Measurements from ENCODE around the gene ATG16L1.

ATG16L1 gene

DNA sequence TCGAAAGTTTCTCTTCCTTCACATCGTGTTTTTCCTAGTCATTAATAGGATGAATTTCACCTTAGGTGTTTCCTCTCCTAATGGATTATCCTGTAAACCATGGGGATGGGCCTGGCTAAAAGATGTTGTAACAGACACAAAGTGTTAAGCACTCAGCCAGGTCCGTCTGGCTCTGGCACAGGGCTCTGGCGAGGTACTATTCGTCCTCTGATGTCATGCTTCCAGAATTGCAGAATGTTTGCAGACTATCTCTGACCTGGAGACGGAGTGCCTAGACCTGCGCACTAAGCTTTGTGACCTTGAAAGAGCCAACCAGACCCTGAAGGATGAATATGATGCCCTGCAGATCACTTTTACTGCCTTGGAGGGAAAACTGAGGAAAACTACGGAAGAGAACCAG is 13.2 kb downstream of the ATG16L1 start:
- no peak for DNase-seq (ENCODE audit: low read depth)
- no peak overlapping the region for H3K4me3 ChIP-seq (ENCODE audit: low read length)
- TF ChIP-seq, protein P1, sequence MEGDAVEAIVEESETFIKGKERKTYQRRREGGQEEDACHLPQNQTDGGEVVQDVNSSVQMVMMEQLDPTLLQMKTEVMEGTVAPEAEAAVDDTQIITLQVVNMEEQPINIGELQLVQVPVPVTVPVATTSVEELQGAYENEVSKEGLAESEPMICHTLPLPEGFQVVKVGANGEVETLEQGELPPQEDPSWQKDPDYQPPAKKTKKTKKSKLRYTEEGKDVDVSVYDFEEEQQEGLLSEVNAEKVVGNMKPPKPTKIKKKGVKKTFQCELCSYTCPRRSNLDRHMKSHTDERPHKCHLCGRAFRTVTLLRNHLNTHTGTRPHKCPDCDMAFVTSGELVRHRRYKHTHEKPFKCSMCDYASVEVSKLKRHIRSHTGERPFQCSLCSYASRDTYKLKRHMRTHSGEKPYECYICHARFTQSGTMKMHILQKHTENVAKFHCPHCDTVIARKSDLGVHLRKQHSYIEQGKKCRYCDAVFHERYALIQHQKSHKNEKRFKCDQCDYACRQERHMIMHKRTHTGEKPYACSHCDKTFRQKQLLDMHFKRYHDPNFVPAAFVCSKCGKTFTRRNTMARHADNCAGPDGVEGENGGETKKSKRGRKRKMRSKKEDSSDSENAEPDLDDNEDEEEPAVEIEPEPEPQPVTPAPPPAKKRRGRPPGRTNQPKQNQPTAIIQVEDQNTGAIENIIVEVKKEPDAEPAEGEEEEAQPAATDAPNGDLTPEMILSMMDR (conservative IDR thresholded peaks at IDR 0.05; ENCODE audit: low read length), result no peak

DNA sequence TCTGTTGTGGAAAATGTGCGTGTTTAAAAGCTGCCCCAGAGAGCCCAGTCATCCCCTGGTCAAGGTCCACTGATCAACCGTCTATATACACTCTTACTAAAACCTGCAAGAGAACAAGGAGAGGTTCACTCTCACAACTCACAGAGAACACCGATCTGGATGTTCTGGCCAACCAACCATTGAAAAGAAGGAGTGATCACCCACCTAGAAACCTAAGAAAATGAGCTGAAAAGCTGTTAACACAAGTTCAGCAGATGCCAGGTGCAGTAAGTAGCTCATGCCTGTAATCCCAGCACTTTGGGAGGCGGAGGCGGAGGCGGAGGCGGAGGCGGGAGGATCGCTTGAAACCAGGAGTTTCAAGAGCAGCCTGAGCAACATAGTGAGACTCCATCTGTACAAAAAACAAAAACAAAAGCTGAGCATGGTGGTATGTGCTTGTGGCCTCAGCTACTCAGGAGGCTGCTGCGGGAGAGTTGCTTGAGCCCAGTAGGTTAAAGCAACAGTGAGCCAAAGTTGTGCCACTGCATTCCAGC is 14.5 kb downstream of the ATG16L1 start:
- DNase-seq (ENCODE audit: low read depth), result no peak
- TF ChIP-seq, protein P1 (conservative IDR thresholded peaks at IDR 0.05; ENCODE audit: low read length), result no peak
- no peak overlapping the region for H3K4me3 ChIP-seq (ENCODE audit: low read length)

DNA sequence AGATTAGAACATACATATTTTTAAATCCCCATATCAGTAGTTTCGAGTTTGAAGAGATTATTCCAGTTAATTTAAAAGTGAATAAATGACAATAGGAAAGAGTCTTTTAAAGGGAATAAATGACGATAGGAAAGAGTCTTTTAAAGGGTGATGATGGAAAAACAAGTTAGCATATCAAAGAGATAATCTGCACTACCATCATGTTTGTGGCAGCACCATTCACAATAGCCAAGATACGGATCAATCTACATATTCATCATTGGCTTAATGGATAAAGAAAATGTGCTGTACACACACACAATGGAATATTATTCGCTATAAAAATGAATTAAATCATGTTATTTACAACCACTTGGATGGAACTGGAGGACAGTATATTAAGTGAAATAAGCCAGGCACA is 15.0 kb downstream of the ATG16L1 start:
- TF ChIP-seq, protein P1 (conservative IDR thresholded peaks at IDR 0.05; ENCODE audit: low read length), result no peak
- H3K4me3 ChIP-seq (ENCODE audit: low read length), result no peak overlapping the region
- no peak for DNase-seq (ENCODE audit: low read depth)

DNA sequence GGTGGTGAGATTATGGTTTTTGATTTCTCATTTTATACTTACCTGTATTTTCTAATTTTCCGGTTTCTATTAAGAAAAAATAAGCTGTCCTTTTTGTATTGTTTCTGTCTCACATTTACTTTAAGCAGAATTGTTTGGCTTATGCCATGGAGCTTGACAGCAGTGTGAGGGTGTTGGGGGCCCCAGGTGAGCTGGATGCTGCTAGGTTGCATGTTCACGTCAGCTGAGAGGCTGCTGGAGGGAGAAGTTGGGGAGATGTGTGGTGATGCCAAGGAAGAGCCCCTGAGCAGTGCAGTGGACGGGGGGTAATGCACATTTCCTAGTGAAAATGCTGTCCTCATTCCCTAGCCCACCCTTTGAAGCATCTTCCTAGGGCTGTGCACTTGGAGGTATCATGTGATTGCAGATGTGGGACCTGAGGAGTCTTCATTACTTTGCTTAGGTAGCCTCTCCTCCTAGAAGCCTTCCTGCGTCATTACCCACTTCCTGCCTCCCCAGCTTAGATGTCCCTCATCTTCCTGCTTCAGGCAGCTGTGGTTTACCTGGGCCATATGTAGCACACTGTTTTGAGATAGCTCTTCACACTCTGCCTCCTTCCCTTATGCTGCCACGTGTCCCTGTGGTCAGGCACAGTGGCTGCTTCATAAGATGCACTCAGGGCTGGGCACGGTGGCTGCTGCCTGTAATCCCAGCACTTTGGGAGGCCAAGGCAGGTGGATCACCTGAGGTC is 16.2 kb downstream of the ATG16L1 start:
- no peak for DNase-seq (ENCODE audit: low read depth)
- TF ChIP-seq, protein P1 (conservative IDR thresholded peaks at IDR 0.05; ENCODE audit: low read length), result no peak

DNA sequence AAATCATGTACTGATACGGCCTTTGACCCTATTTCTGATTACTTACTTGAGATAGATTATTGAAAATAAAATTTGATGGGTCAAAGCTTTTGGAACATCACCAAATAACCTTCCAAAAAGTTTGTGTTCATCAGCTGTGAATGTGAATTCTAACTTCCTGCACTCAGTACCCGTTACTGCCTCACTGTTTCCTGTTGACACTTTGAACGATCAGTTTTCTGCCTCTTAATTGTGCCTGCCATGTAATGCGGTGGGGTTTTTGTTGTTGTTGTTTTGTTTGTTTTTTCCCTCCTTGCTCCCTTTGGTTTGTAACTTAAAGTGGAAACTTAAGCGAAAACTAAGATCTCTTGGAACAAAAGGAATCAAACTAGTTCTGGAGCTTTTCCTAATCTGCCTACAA is 18.9 kb downstream of the ATG16L1 start:
- no peak for DNase-seq (ENCODE audit: low read depth)
- TF ChIP-seq, protein P1 (conservative IDR thresholded peaks at IDR 0.05; ENCODE audit: low read length), result no peak
- no peak overlapping the region for H3K4me3 ChIP-seq (ENCODE audit: low read length)

More for the DNA sequence above, 16.2 kb downstream of the ATG16L1 start:
- H3K4me3 ChIP-seq (ENCODE audit: low read length), result no peak overlapping the region

DNA sequence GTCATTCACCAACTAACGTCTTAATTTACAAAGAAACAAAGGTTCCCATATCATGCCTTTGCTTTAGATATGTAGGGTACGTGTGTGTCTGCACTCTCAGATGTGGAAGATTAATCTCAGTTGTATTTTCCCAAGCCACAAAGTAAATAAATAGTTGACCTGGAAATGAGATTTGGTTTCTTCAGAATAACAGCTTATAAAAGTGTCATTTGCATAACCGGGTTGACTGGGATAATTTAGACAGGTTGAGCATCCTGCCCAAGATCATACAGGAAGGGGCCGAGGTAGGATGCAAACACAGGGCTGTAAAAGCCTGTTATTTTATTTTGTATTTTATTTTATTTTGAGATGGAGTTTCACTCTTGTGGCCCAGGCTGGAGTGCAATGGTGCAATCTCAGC is 19.5 kb downstream of the ATG16L1 start:
- DNase-seq (ENCODE audit: low read depth), result no peak
- H3K4me3 ChIP-seq (ENCODE audit: low read length), result no peak overlapping the region
- TF ChIP-seq, protein P1 (conservative IDR thresholded peaks at IDR 0.05; ENCODE audit: low read length), result no peak

DNA sequence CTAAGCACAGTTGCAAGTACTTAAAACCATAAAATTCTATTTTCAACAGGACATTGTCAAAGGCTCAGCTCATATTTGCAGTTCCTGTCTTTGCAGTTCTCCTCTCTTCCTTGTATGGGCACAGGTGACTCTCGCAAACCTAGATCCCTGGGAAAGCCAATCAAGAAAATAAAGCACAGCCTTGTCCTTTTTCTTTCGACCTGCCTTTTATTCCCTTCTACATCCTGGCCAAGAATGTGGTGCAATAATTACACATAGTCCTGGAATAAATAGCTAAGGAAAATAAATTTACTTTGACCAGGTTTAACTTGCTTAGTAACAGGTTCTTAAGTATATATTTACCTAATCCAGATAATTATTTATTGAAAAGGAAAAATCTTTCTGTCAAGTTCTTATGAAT is 20.2 kb downstream of the ATG16L1 start:
- TF ChIP-seq, protein P1 (conservative IDR thresholded peaks at IDR 0.05; ENCODE audit: low read length), result no peak
- H3K4me3 ChIP-seq (ENCODE audit: low read length), result no peak overlapping the region
- no peak for DNase-seq (ENCODE audit: low read depth)

All from AG10803 (cell line).